ENCODE results near the gene MEIKIN. TPM values are rescaled to one million over a fixed set of nuclear protein-coding genes. Genes with fewer than 3 reads are reported as not detected.

The MEIKIN gene
- total RNA-seq, 4 donors from 2014 or later: not detected

GRCh38 chr5:131991593-131992324 lies 46.3 kb upstream of the MEIKIN start:
- intact Hi-C loops (cut with DNase I; ENCODE audit: low total_unique reads): no loop called here

GRCh38 chr5:131990716-131991115 lies 45.3 kb upstream of the MEIKIN start:
- no peak for TF ChIP-seq POLR2A (IDR thresholded peaks at IDR 0.05)
- TF ChIP-seq CTCF (IDR thresholded peaks at IDR 0.05): no peak
- no peaks in the 10 kb centered on the region for H3K27me3 ChIP-seq
- intact Hi-C loops (cut with DNase I; ENCODE audit: low total_unique reads): no loop called here
- DNase-seq: no peak
- no peaks in the 10 kb centered on the region for H3K4me1 ChIP-seq
- H3K27ac ChIP-seq: no peak overlapping the region
- no peaks in the 10 kb centered on the region for H3K9me3 ChIP-seq
- H3K36me3 ChIP-seq: no peaks in the 10 kb centered on the region
- no peak overlapping the region for H3K4me3 ChIP-seq

More at GRCh38 chr5:131991593-131992324, 46.3 kb upstream of the MEIKIN start:
- Histone ChIP-seq H3K4me1 (no peaks in the 10 kb centered on the region), H3K4me3 (no peak overlapping the region), H3K27ac (no peak overlapping the region), H3K9me3 (no peaks in the 10 kb centered on the region), H3K36me3 (no peaks in the 10 kb centered on the region), H3K27me3 (no peaks in the 10 kb centered on the region)
- no peak for DNase-seq
- no peak for TF ChIP-seq POLR2A (IDR thresholded peaks at IDR 0.05)
- TF ChIP-seq CTCF (IDR thresholded peaks at IDR 0.05): no peak

- DNase-seq: no peak
- intact Hi-C loops (cut with DNase I; ENCODE audit: low total_unique reads): no loop called here
- no peak overlapping the region for H3K27ac ChIP-seq
- no peak for TF ChIP-seq CTCF (IDR thresholded peaks at IDR 0.05)
- no peak for TF ChIP-seq POLR2A (IDR thresholded peaks at IDR 0.05)
- H3K4me3 ChIP-seq: no peak overlapping the region
- no peaks in the 10 kb centered on the region for H3K9me3 ChIP-seq
- H3K4me1 ChIP-seq: no peaks in the 10 kb centered on the region
- H3K36me3 ChIP-seq: no peaks in the 10 kb centered on the region
- no peaks in the 10 kb centered on the region for H3K27me3 ChIP-seq
Observed at GRCh38 chr5:131988601-131989000, 43.1 kb upstream of the MEIKIN start.

- no peak for DNase-seq
- Histone ChIP-seq H3K27ac (no peak overlapping the region), H3K36me3 (no peaks in the 10 kb centered on the region), H3K4me3 (no peak overlapping the region), H3K9me3 (no peaks in the 10 kb centered on the region), H3K4me1 (no peaks in the 10 kb centered on the region), H3K27me3 (no peaks in the 10 kb centered on the region)
- intact Hi-C loops (cut with DNase I; ENCODE audit: low total_unique reads): no loop called here
- TF ChIP-seq CTCF (IDR thresholded peaks at IDR 0.05) (no peak), POLR2A (IDR thresholded peaks at IDR 0.05) (no peak)
Observed at GRCh38 chr5:131987251-131987650, 41.8 kb upstream of the MEIKIN start.

GRCh38 chr5:131986161-131986912 lies 40.9 kb upstream of the MEIKIN start:
- H3K27me3 ChIP-seq: no peaks in the 10 kb centered on the region
- H3K36me3 ChIP-seq: no peaks in the 10 kb centered on the region
- H3K27ac ChIP-seq: no peak overlapping the region
- intact Hi-C loops (cut with DNase I; ENCODE audit: low total_unique reads): no loop called here
- no peak overlapping the region for H3K4me3 ChIP-seq
- H3K4me1 ChIP-seq: no peaks in the 10 kb centered on the region
- no peak for TF ChIP-seq POLR2A (IDR thresholded peaks at IDR 0.05)
- no peak for DNase-seq
- no peaks in the 10 kb centered on the region for H3K9me3 ChIP-seq

All from uterus (tissue), 4 donors.